ENCODE results near the gene FILIP1L.
A peak's percentile ranks its signal among the peaks of the same experiment; 100 is the strongest.

FILIP1L gene

GRCh38 chr3:100007313-100007712 is 107.0 kb downstream of the FILIP1L start:
- peak overlapping the region; percentile 31 for H3K27ac Mint-ChIP-seq
- peaks cover 5% of the 10 kb centered on the region for H3K4me1 Mint-ChIP-seq
- H3K4me3 Mint-ChIP-seq, result no peak overlapping the region
- no peaks in the 10 kb centered on the region for H3K27me3 Mint-ChIP-seq
- peaks cover 8% of the 10 kb centered on the region for H3K36me3 Mint-ChIP-seq
- no peaks in the 10 kb centered on the region for H3K9me3 Mint-ChIP-seq

DNA sequence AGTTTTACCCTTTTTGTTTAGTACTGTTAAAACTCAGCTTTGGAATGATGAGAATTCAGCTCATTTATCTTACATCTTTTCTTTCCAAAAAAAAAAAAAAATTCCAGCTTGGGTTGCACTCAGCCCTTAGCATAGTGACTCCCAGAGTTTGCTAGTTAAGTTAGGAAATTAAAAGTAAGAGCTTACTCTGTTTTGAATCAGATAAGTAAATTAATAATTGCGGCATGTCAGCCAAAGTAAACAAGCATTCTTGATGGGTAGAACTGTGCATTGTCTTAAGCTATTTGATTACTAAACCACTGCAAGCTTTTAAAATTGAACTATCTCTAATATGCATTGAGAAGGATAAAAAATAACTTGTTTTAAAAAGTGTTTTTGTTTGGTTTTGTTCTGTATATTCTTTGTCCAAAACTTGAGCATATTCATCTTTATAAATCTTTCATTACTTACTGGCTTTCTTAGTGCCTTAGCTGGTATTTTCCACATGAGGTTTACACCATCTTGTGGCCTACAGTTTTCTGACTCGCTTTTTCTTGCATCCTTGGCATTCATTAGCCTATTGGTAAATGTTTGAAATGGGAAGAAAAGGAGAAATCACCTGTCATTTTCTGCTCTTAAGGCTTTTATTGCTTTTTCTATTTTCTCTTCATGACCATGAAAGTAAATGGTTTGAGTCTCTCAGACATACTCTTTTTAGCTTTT is 107.6 kb downstream of the FILIP1L start:
- H3K27ac Mint-ChIP-seq, result no peak overlapping the region
- peaks cover 11% of the 10 kb centered on the region for H3K36me3 Mint-ChIP-seq

GRCh38 chr3:100005665-100006393 is 108.5 kb downstream of the FILIP1L start:
- H3K27me3 Mint-ChIP-seq, result no peaks in the 10 kb centered on the region
- no peaks in the 10 kb centered on the region for H3K9me3 Mint-ChIP-seq
- H3K36me3 Mint-ChIP-seq, result peaks cover 4% of the 10 kb centered on the region
- peaks cover 11% of the 10 kb centered on the region for H3K4me1 Mint-ChIP-seq
- no peak overlapping the region for H3K27ac Mint-ChIP-seq
- no peak overlapping the region for H3K4me3 Mint-ChIP-seq

More for the DNA sequence above, 107.6 kb downstream of the FILIP1L start:
- Mint-ChIP-seq H3K9me3 (no peaks in the 10 kb centered on the region), H3K27me3 (no peaks in the 10 kb centered on the region), H3K4me1 (peaks cover 11% of the 10 kb centered on the region), H3K4me3 (no peak overlapping the region)

- Mint-ChIP-seq H3K27me3 (no peaks in the 10 kb centered on the region), H3K36me3 (peaks cover 5% of the 10 kb centered on the region), H3K27ac (no peak overlapping the region), H3K4me1 (peaks cover 11% of the 10 kb centered on the region), H3K9me3 (no peaks in the 10 kb centered on the region), H3K4me3 (no peak overlapping the region)
Observed at GRCh38 chr3:100004931-100005330, 109.4 kb downstream of the FILIP1L start.

GRCh38 chr3:100003609-100004503 is 110.4 kb downstream of the FILIP1L start:
- Mint-ChIP-seq H3K4me3 (no peak overlapping the region), H3K9me3 (no peaks in the 10 kb centered on the region), H3K4me1 (peaks cover 8% of the 10 kb centered on the region), H3K27ac (no peak overlapping the region), H3K36me3 (peaks cover 7% of the 10 kb centered on the region), H3K27me3 (no peaks in the 10 kb centered on the region)

DNA sequence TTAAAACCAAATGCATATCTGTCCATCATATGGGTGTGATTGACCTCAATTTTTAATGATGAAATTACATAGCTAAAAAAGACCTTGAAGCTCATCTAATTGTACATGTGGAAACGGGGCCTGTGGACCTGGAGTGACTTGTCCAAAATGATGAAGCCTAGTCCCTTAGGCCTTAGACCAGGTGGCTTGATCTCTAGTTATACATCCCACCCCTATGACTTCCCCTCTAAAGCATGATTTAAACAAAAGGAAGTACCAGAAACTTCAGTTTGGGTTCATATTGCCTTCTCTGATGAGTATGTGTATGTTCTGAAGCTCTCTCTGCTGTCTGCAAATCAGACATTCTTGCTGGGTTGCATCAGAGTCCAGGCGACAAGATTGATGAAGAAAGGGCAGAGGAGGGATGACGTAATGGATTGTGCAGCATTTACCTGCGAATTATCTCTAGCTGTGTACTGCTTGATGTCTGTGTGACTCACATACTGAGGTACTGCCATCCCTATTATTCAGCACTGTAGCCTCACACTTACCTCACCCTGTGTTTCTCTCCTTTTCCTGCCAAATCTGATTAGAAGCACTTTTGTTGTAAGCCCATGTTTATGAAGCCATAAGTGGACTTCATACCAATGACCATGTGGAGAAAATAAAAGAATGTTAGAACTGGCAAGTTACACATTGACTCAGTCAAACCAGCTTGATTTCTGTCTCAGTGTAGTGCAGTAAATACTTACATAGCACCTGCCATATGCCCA is 111.5 kb downstream of the FILIP1L start:
- no peak overlapping the region for H3K27ac Mint-ChIP-seq
- H3K9me3 Mint-ChIP-seq, result no peaks in the 10 kb centered on the region
- no peak overlapping the region for H3K4me3 Mint-ChIP-seq
- peaks cover 10% of the 10 kb centered on the region for H3K4me1 Mint-ChIP-seq
- H3K36me3 Mint-ChIP-seq, result peaks cover 12% of the 10 kb centered on the region
- H3K27me3 Mint-ChIP-seq, result no peaks in the 10 kb centered on the region

DNA sequence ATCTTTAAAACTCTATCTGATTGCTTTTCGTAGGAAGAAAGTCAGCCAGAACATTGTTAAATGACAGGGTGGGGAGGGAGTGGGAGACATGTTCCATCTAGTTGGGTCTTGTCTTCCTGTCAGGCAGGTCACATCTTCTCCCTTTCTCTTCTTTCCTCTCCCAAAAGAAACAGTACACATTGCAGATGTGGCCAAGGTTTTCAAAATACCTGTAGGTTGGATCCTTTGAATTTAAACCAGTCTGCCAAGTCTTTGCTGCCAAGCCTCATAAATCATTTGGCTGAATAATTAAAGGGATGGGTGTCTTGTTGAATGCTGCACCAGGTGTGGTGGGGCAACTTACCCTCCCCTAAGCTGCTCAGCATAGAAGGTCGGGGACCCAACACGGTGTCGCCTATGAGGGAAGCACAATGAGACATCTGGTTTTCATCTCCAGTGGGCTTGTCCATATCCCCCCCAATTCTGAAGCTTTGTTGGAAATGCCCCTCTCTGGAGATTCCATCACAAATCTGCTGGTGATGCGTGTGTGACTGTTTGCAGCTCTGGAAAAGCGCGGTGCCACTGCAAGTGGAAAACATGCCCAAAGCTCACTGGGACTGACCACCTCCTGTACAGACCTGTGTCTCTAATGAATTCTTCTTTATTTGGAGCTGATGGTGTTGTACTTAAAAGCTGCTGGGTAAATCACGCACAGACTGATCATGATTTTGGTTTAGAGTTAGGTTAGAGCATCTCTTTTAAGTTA is 112.6 kb downstream of the FILIP1L start:
- Mint-ChIP-seq H3K36me3 (peaks cover 12% of the 10 kb centered on the region), H3K27ac (no peak overlapping the region), H3K27me3 (no peaks in the 10 kb centered on the region), H3K4me3 (no peak overlapping the region), H3K9me3 (no peaks in the 10 kb centered on the region), H3K4me1 (peaks cover 10% of the 10 kb centered on the region)

DNA sequence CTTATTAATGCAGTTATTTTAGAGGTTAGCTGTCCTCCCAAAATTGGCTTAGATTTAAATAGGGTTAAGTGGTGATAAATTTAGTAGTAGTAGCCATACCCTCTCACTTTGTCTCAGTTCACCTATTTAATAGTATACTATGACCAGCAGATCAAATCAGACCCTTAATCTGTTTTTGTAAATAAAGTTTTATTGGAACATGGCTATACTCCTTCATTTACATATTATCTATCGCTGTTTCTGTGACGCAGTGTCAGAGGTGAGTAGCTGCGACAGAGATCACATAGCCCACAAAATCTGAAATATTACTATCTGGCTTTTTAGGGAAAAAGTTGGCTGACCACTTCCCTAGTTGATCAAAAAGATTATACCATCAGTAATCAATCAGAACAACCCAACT is 113.2 kb downstream of the FILIP1L start:
- Mint-ChIP-seq H3K9me3 (no peaks in the 10 kb centered on the region), H3K4me3 (no peak overlapping the region), H3K27ac (no peak overlapping the region), H3K36me3 (peaks cover 15% of the 10 kb centered on the region), H3K4me1 (peaks cover 10% of the 10 kb centered on the region), H3K27me3 (no peaks in the 10 kb centered on the region)

DNA sequence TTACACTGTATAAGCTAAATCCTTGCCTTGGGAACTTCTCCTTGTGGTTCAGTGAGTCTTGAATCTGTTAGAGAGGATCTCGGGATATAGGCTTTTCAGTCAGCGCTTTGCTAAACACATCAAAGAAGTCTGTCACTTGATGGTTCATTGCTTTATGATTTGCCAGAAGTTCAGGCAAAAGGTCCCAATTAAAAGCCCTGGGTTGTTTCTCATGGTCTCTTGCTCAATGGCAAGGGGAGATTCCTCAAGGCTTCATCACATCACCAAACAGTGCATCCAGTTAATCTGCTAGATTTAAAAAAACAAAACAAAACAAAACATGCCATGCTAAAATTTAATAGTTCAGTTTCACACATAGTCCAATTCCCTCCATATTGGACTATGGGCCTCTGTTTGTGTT is 114.8 kb downstream of the FILIP1L start:
- Mint-ChIP-seq H3K27ac (no peak overlapping the region), H3K4me3 (no peak overlapping the region), H3K4me1 (peaks cover 10% of the 10 kb centered on the region), H3K27me3 (no peaks in the 10 kb centered on the region), H3K36me3 (peaks cover 21% of the 10 kb centered on the region), H3K9me3 (no peaks in the 10 kb centered on the region)

- Mint-ChIP-seq H3K36me3 (peaks cover 38% of the 10 kb centered on the region), H3K4me3 (no peak overlapping the region), H3K27ac (no peak overlapping the region), H3K27me3 (no peaks in the 10 kb centered on the region), H3K9me3 (peaks cover 6% of the 10 kb centered on the region), H3K4me1 (peaks cover 9% of the 10 kb centered on the region)
Observed at GRCh38 chr3:99997293-99997692, 117.0 kb downstream of the FILIP1L start.

DNA sequence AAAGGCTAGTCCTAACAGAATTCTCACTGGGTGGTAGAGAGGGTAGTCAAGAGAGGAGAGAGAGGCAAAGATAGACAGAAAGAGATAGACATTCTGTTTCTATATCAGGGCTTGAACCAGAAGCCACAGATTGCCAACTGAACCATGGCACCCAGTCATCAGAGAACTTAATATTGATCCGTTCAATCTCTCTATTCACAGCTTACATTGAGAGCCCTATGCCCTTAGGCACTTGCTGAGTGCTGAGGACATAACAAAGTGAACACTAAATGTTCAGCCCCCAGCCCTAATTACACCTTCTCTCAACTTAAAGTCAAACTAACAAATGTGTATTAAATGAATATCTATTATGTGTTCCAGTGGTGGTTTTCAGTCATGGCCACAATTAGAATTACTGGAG is 124.1 kb downstream of the FILIP1L start:
- Mint-ChIP-seq H3K27ac (no peak overlapping the region), H3K27me3 (no peaks in the 10 kb centered on the region), H3K4me3 (no peak overlapping the region), H3K36me3 (peaks cover 19% of the 10 kb centered on the region), H3K9me3 (peaks cover 6% of the 10 kb centered on the region), H3K4me1 (no peaks in the 10 kb centered on the region)

GRCh38 chr3:99984668-99985067 is 129.6 kb downstream of the FILIP1L start:
- Mint-ChIP-seq H3K9me3 (no peaks in the 10 kb centered on the region), H3K27ac (no peak overlapping the region), H3K4me3 (no peak overlapping the region), H3K36me3 (peaks cover 5% of the 10 kb centered on the region), H3K27me3 (no peaks in the 10 kb centered on the region), H3K4me1 (no peaks in the 10 kb centered on the region)

DNA sequence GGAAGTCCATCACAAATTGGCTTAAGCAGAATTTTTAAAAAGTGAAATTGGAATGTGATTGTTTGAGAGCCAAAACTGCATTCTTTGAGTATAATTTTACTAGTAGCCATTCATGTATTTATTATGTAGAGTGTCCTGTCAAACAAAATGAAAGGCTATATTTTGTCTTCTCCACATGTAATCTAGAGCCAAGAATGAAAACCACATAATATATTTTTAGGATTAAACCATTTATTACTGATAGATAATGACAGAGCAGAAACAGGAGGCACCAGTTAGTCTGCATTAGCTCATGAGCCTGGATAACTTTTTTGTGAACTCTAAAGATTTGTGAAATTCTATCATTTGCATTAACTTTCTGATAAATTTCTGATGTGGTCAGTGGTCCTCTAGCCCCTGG is 130.2 kb downstream of the FILIP1L start:
- Mint-ChIP-seq H3K36me3 (peaks cover 5% of the 10 kb centered on the region), H3K27me3 (no peaks in the 10 kb centered on the region), H3K27ac (no peak overlapping the region), H3K4me1 (no peaks in the 10 kb centered on the region), H3K9me3 (no peaks in the 10 kb centered on the region), H3K4me3 (no peak overlapping the region)

DNA sequence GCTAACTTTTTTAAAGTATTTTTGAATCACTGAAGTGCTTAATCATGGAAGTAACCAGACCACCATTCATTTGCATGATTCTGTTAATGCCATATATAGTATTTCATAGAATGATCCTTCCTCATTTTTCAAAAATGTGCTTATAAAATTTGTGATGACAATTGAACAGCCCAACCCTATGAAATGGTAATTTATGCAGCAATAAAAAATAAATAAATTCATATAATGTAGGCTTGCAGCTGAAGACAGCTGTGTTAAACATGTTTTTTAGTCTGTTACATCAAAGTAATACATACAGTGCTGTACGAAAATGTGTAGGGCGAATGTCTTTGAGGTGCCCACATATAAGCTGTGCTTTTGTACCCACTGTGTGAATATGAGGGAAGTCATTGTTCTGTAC is 131.7 kb downstream of the FILIP1L start:
- Mint-ChIP-seq H3K27me3 (no peaks in the 10 kb centered on the region), H3K9me3 (no peaks in the 10 kb centered on the region), H3K27ac (no peak overlapping the region), H3K4me1 (no peaks in the 10 kb centered on the region), H3K36me3 (peaks cover 5% of the 10 kb centered on the region), H3K4me3 (no peak overlapping the region)

DNA sequence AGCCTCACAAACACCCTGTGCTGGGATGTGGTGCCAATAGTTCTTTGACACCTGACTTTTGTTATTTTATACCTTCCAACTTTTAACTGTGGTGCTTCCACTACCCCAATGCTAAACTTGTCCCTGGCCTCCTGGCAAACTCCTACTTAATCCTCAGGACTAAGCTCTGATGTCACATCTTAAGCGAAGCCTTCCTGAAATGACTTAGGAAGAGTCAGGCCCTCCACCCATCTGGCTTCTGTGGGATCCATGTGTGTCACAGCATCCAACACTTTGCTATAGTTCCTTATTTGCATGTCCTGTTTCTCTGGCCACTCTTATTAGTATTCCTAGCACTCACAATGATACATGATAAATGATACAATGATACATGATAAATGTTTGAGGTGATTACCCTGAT is 133.2 kb downstream of the FILIP1L start:
- Mint-ChIP-seq H3K27ac (no peak overlapping the region), H3K27me3 (no peaks in the 10 kb centered on the region), H3K4me3 (no peak overlapping the region), H3K9me3 (no peaks in the 10 kb centered on the region), H3K36me3 (peaks cover 11% of the 10 kb centered on the region), H3K4me1 (no peaks in the 10 kb centered on the region)
